ENCODE measurements around the gene LYPD6B. TPM values are rescaled to one million over a fixed set of nuclear protein-coding genes. Genes with fewer than 3 reads are reported as not detected.

The LYPD6B gene
- polyA plus RNA-seq, 3 donors: not detected

- Histone ChIP-seq H3K36me3 (replicated peaks in 1 of 2; ENCODE audit: control insufficient read depth in 1 of 2, insufficient read depth in 2 of 2, low read length in 2 of 2) (no peaks in the 10 kb centered on the region), H3K4me1 (ENCODE audit: control insufficient read depth in 1 of 2, insufficient read depth in 2 of 2, low read length in 2 of 2) (peaks cover 18 to 22% of the 10 kb centered on the region in 2 donors), H3K27ac (ENCODE audit: low read depth in 1 of 2, low read length in 2 of 2) (no peak overlapping the region), H3K4me2 (replicated peaks; ENCODE audit: extremely low read depth, low read length, poor library complexity, severe bottlenecking) (no peak overlapping the region), H3K27me3 (ENCODE audit: control insufficient read depth in 2 of 2, insufficient read depth in 2 of 2, low read length in 2 of 2) (no peaks in the 10 kb centered on the region), H3K9me3 (replicated peaks in 1 of 2; ENCODE audit: control insufficient read depth in 1 of 2, insufficient read depth in 1 of 2, low read length in 2 of 2) (no peaks in the 10 kb centered on the region), H3K79me2 (ENCODE audit: insufficient read depth, low read length) (no peaks in the 10 kb centered on the region), H4K20me1 (ENCODE audit: insufficient read depth, low read length) (no peaks in the 10 kb centered on the region), H3K4me3 (replicated peaks in 1 of 3; ENCODE audit: low read depth in 2 of 3, low read length in 3 of 3) (no peak overlapping the region), H2AFZ (ENCODE audit: insufficient read depth, low read depth, low read length, poor library complexity, severe bottlenecking) (no peak overlapping the region), H3K9ac (ENCODE audit: insufficient read depth, low read length, poor library complexity, severe bottlenecking) (no peak overlapping the region)
- 100% methylated on average over 1 of the region's 1 CpG for WGBS (ENCODE audit: insufficient coverage)
- H3K4me3 Mint-ChIP-seq: no peak overlapping the region
- H3K4me1 Mint-ChIP-seq: peaks cover 27% of the 10 kb centered on the region
- no peak overlapping the region for H3K27ac Mint-ChIP-seq
- H3K27me3 Mint-ChIP-seq (ENCODE audit: low read depth in 3 of 3): peaks cover 2 to 9% (median 3%) of the 10 kb centered on the region in 3 donors
- H3K36me3 Mint-ChIP-seq: no peaks in the 10 kb centered on the region
- intact Hi-C loops (cut with micrococcal nuclease): loop anchor here (5.0 kb wide), 2 partner anchors 297 to 547 kb away; no protein-coding TSS in a partner anchor
- no peak for DNase-seq
- H3K9me3 Mint-ChIP-seq: no peaks in the 10 kb centered on the region
- TF ChIP-seq CTCF (IDR thresholded peaks at IDR 0.05): no peak
These were observed 23.0 kb upstream of the LYPD6B start for GRCh38 chr2:149015501-149015900.

GRCh38 chr2:149015926-149016563 lies 22.5 kb upstream of the LYPD6B start:
- Histone ChIP-seq H3K4me1 (ENCODE audit: control insufficient read depth in 1 of 2, insufficient read depth in 2 of 2, low read length in 2 of 2) (peaks cover 23 to 27% of the 10 kb centered on the region in 2 donors), H2AFZ (ENCODE audit: insufficient read depth, low read depth, low read length, poor library complexity, severe bottlenecking) (no peak overlapping the region), H4K20me1 (ENCODE audit: insufficient read depth, low read length) (no peaks in the 10 kb centered on the region), H3K9me3 (replicated peaks in 1 of 2; ENCODE audit: control insufficient read depth in 1 of 2, insufficient read depth in 1 of 2, low read length in 2 of 2) (no peaks in the 10 kb centered on the region), H3K36me3 (replicated peaks in 1 of 2; ENCODE audit: control insufficient read depth in 1 of 2, insufficient read depth in 2 of 2, low read length in 2 of 2) (no peaks in the 10 kb centered on the region), H3K4me2 (replicated peaks; ENCODE audit: extremely low read depth, low read length, poor library complexity, severe bottlenecking) (no peak overlapping the region), H3K4me3 (replicated peaks in 1 of 3; ENCODE audit: low read depth in 2 of 3, low read length in 3 of 3) (no peak overlapping the region), H3K79me2 (ENCODE audit: insufficient read depth, low read length) (no peaks in the 10 kb centered on the region), H3K27ac (ENCODE audit: low read depth in 1 of 2, low read length in 2 of 2) (no peak overlapping the region), H3K9ac (ENCODE audit: insufficient read depth, low read length, poor library complexity, severe bottlenecking) (no peak overlapping the region), H3K27me3 (ENCODE audit: control insufficient read depth in 2 of 2, insufficient read depth in 2 of 2, low read length in 2 of 2) (no peaks in the 10 kb centered on the region)
- no peak overlapping the region for H3K4me3 Mint-ChIP-seq
- TF ChIP-seq CTCF (IDR thresholded peaks at IDR 0.05): no peak
- no peaks in the 10 kb centered on the region for H3K9me3 Mint-ChIP-seq
- H3K27ac Mint-ChIP-seq: no peak overlapping the region
- H3K36me3 Mint-ChIP-seq: no peaks in the 10 kb centered on the region
- no peak for DNase-seq
- 92% methylated on average over 4 of the region's 4 CpGs for WGBS (ENCODE audit: insufficient coverage)
- peaks cover 32% of the 10 kb centered on the region for H3K4me1 Mint-ChIP-seq
- intact Hi-C loops (cut with micrococcal nuclease): loop anchor here (5.0 kb wide), 2 partner anchors 296 to 546 kb away; no protein-coding TSS in a partner anchor
- peaks cover 2 to 9% (median 3%) of the 10 kb centered on the region in 3 donors for H3K27me3 Mint-ChIP-seq (ENCODE audit: low read depth in 3 of 3)
